Ureter (tissue), 1 donor: Measurements from ENCODE around the gene MBP. TPM values are rescaled to one million over a fixed set of nuclear protein-coding genes. Genes with fewer than 3 reads are reported as not detected.

ENCODE experiments used
- DNase-seq: peaks from one replicate; pipeline ENCODE4 v3.0.0-alpha.2; 2020; ENCODE audit warnings: low spot score
- total RNA-seq: library from RNA; stranded (reverse); gene quantifications from one replicate; pipeline ENCODE4 v1.2.4, GENCODE V29; 2023
- donor health status: DM: yes; HTN: yes; CAD: no.

The MBP gene
- total RNA-seq = 78.7 TPM

GRCh38 chr18:77132369-77133050 lies at the start of gene MBP:
Gene MBP, minus strand, starts transcription at chr18:77132783. Its CDS starts 27,522 bp downstream, at chr18:77105261.
- DNase-seq = peak; percentile 78

GRCh38 chr18:77181950-77182707 lies 49.5 kb upstream of the MBP start:
- DNase-seq = no peak

GRCh38 chr18:77178559-77178958 lies 46.0 kb upstream of the MBP start:
- no peak for DNase-seq

GRCh38 chr18:77177009-77177408 lies 44.4 kb upstream of the MBP start:
- no peak for DNase-seq

- DNase-seq = no peak
These were observed 40.9 kb upstream of the MBP start for GRCh38 chr18:77173275-77174030.

- no peak for DNase-seq
These were observed 38.4 kb upstream of the MBP start for GRCh38 chr18:77170890-77171410.

- DNase-seq = no peak
These were observed 36.3 kb upstream of the MBP start for GRCh38 chr18:77168811-77169311.

- DNase-seq = no peak
These were observed 34.7 kb upstream of the MBP start for GRCh38 chr18:77167251-77167650.

GRCh38 chr18:77166523-77166922 lies 33.9 kb upstream of the MBP start:
- DNase-seq = no peak

GRCh38 chr18:77165503-77166188 lies 33.1 kb upstream of the MBP start:
- DNase-seq = no peak

- no peak for DNase-seq
These were observed 32.3 kb upstream of the MBP start for GRCh38 chr18:77164763-77165485.

- DNase-seq = no peak
These were observed 31.4 kb upstream of the MBP start for GRCh38 chr18:77164026-77164425.

GRCh38 chr18:77162580-77162979 lies 30.0 kb upstream of the MBP start:
- DNase-seq = no peak

- no peak for DNase-seq
These were observed 29.4 kb upstream of the MBP start for GRCh38 chr18:77161961-77162360.

GRCh38 chr18:77161383-77161782 lies 28.8 kb upstream of the MBP start:
- DNase-seq = no peak

- no peak for DNase-seq
These were observed 27.9 kb upstream of the MBP start for GRCh38 chr18:77160515-77160914.

- no peak for DNase-seq
These were observed 24.7 kb upstream of the MBP start for GRCh38 chr18:77157312-77157711.

- DNase-seq = no peak
These were observed 22.4 kb upstream of the MBP start for GRCh38 chr18:77155031-77155430.

- DNase-seq = no peak
These were observed 20.8 kb upstream of the MBP start for GRCh38 chr18:77153404-77153803.

GRCh38 chr18:77151772-77152520 lies 19.4 kb upstream of the MBP start:
- no peak for DNase-seq
